Esophagus (tissue), 2 donors: ENCODE data around the gene ANKRD34A. TPM values are rescaled to one million over a fixed set of nuclear protein-coding genes. Genes with fewer than 3 reads are reported as not detected.

Experiments
- H3K27ac ChIP-seq, 2 donors: one replicate each; pipeline ENCODE4 v1.5.1; 2013; ENCODE audit warnings: low read depth in 2 of 2, mild to moderate bottlenecking in 2 of 2, inconsistent platforms in 1 of 2, low read length in 1 of 2, moderate library complexity in 1 of 2
- H3K27me3 ChIP-seq, 2 donors: one replicate each; pipeline ENCODE4 v1.6.1; 2013; ENCODE audit warnings: low read length in 2 of 2, control low read depth in 1 of 2, mild to moderate bottlenecking in 1 of 2; ENCODE audit not compliant: insufficient read depth in 2 of 2, control insufficient read depth in 1 of 2
- H3K36me3 ChIP-seq, 2 donors: one replicate each; pipeline ENCODE4 v1.6.1; 2013; ENCODE audit warnings: low read length in 1 of 2; ENCODE audit not compliant: control insufficient read depth in 2 of 2, insufficient read depth in 2 of 2
- H3K4me1 ChIP-seq, 2 donors: one replicate each; pipeline ENCODE4 v1.6.1; 2013; ENCODE audit warnings: low read length in 1 of 2; ENCODE audit not compliant: control insufficient read depth in 2 of 2, insufficient read depth in 2 of 2
- H3K4me3 ChIP-seq, 2 donors: one replicate each; pipeline ENCODE4 v1.5.1; 2013; ENCODE audit warnings: low read length in 2 of 2, mild to moderate bottlenecking in 2 of 2, low read depth in 1 of 2, moderate library complexity in 1 of 2
- H3K9me3 ChIP-seq, 2 donors: one replicate each; pipeline ENCODE4 v1.6.1; 2013; ENCODE audit warnings: mild to moderate bottlenecking in 2 of 2, low read depth in 1 of 2, low read length in 1 of 2, moderate library complexity in 1 of 2; ENCODE audit not compliant: control insufficient read depth in 2 of 2, insufficient read depth in 1 of 2
- WGBS, 2 donors: extraction: QIAGEN DNeasy Blood & Tissue Kit; methylation state at CpG; one replicate each; pipeline ENCODE4 v1.1.7; 2013; 5-methylcytosine and 5-hydroxymethylcytosine counted together
- polyA plus RNA-seq, 2 donors: library from polyadenylated mRNA; stranded (reverse); fragments of 200-250 nt; gene quantifications; one replicate each; pipeline ENCODE4 v1.2.3, GENCODE V29; 2013
- donor health status: healthy with polysubstance abuse.
- donor health status: Bipolar disorder and iron deficiency.

ANKRD34A gene
- polyA plus RNA-seq: under 1 TPM; 0.27 to 0.47 TPM

- H3K27me3 ChIP-seq: no peaks in the 10 kb centered on the region
- peaks cover 0 to 3% of the 10 kb centered on the region in 2 donors for H3K36me3 ChIP-seq
- WGBS, 2 donors: 0 to 1% methylated on average over 37 of the region's 37 CpGs
- peak within 1 kb of the TSS; percentile 88 to 98 for H3K27ac ChIP-seq
- no peaks in the 10 kb centered on the region for H3K9me3 ChIP-seq
- peak within 1 kb of the TSS; percentile 64 to 74 for H3K4me3 ChIP-seq
- H3K4me1 ChIP-seq: peaks cover 7 to 23% of the 10 kb centered on the region in 2 donors
Measured at GRCh38 chr1:145964328-145965118, at the start of gene ANKRD34A, which contains the start of gene POLR3GL. ANKRD34A (minus strand) TSS chr1:145964575; CDS start chr1:145961759, 2,816 bp downstream. POLR3GL (plus strand) TSS chr1:145964690; CDS start chr1:145974866, 10,176 bp downstream.

- Histone ChIP-seq H3K4me1 (no peaks in the 10 kb centered on the region), H3K36me3 (no peaks in the 10 kb centered on the region), H3K4me3 (no peak overlapping the region), H3K27me3 (no peaks in the 10 kb centered on the region), H3K27ac (no peak overlapping the region), H3K9me3 (no peaks in the 10 kb centered on the region)
- WGBS, 2 donors: 76 to 80% methylated on average over 6 of the region's 6 CpGs
Measured at GRCh38 chr1:146013559-146013922, 49.2 kb upstream of the ANKRD34A start.

DNA sequence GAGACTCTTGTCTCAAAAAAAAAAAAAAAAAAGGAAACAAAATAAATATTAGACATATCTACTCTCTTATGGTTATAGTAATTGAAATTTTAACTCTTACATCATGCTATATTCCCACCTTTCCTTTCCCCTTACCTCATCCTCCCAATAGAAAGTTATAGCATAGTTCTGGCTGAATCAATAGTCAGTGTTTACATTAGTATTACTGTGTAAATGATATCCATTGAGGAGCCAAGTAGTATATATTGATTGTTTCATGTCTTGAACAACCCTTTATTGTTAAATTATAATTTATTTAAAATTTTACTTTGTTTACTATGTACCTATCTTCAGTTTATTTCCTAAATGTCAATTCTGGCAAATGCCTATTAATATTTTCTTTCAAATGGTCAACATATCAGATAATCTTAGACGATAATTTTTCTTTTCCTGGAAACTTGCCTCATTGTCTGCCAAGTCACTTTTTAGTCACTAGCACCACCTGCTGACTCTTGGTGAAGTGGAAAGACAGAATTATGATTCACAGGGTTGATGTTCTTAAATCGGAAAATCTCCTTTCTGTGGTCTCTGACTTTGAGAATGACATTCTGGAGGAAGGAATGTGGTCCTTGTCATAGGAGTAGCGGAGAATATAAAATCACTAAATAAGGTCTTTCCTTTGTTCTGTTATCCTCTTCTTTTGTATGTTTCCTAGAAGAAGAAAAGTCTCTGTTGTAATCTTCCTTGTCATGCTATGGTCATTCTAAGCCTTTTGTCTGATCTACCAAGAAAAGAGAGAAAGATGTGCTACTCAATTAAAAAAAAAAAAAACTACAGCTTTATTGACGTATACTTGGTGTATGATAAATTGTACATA lies 48.6 kb upstream of the ANKRD34A start:
- no peaks in the 10 kb centered on the region for H3K4me1 ChIP-seq
- no peak overlapping the region for H3K4me3 ChIP-seq
- H3K36me3 ChIP-seq: no peaks in the 10 kb centered on the region
- 6 to 8% methylated on average over 4 of the region's 4 CpGs for WGBS, 2 donors
- H3K27me3 ChIP-seq: no peaks in the 10 kb centered on the region
- H3K27ac ChIP-seq: no peak overlapping the region
- H3K9me3 ChIP-seq: no peaks in the 10 kb centered on the region

- no peaks in the 10 kb centered on the region for H3K4me1 ChIP-seq
- no peaks in the 10 kb centered on the region for H3K36me3 ChIP-seq
- H3K9me3 ChIP-seq: no peaks in the 10 kb centered on the region
- H3K27ac ChIP-seq: peak overlapping the region; percentile 15 to 42
- 60 to 73% methylated on average over 8 of the region's 8 CpGs for WGBS, 2 donors
- no peak overlapping the region for H3K4me3 ChIP-seq
- H3K27me3 ChIP-seq: no peaks in the 10 kb centered on the region
Measured at GRCh38 chr1:146010126-146010738, 45.9 kb upstream of the ANKRD34A start.

GRCh38 chr1:146007489-146008133 lies 43.2 kb upstream of the ANKRD34A start:
- Histone ChIP-seq H3K9me3 (no peaks in the 10 kb centered on the region), H3K36me3 (no peaks in the 10 kb centered on the region), H3K4me3 (no peak overlapping the region), H3K27me3 (no peaks in the 10 kb centered on the region), H3K27ac (peak overlapping the region in 1 of 2 donors; percentile 49), H3K4me1 (no peaks in the 10 kb centered on the region)
- WGBS, 2 donors: 81 to 83% methylated on average over 8 of the region's 8 CpGs

- Histone ChIP-seq H3K27me3 (no peaks in the 10 kb centered on the region), H3K9me3 (no peaks in the 10 kb centered on the region), H3K36me3 (no peaks in the 10 kb centered on the region), H3K4me1 (peaks cover 0 to 3% of the 10 kb centered on the region in 2 donors), H3K27ac (peak overlapping the region in 1 of 2 donors; percentile 29), H3K4me3 (no peak overlapping the region)
- WGBS, 2 donors: 89 to 92% methylated on average over 2 of the region's 2 CpGs
Measured at GRCh38 chr1:146001709-146002108, 37.3 kb upstream of the ANKRD34A start.

GRCh38 chr1:145999321-146000024 lies 35.1 kb upstream of the ANKRD34A start:
- Histone ChIP-seq H3K4me3 (no peak overlapping the region), H3K27me3 (no peaks in the 10 kb centered on the region), H3K27ac (peak overlapping the region; percentile 91 to 94), H3K36me3 (peaks cover under 1 to 4% of the 10 kb centered on the region in 2 donors), H3K4me1 (peaks cover 0 to 3% of the 10 kb centered on the region in 2 donors), H3K9me3 (no peaks in the 10 kb centered on the region)
- 16% methylated on average over 5 of the region's 5 CpGs for WGBS, 2 donors

- 8 to 16% methylated on average over 3 of the region's 3 CpGs for WGBS, 2 donors
- Histone ChIP-seq H3K4me1 (peaks cover 0 to 3% of the 10 kb centered on the region in 2 donors), H3K36me3 (peaks cover 10 to 11% of the 10 kb centered on the region in 2 donors), H3K27me3 (no peaks in the 10 kb centered on the region), H3K9me3 (no peaks in the 10 kb centered on the region), H3K4me3 (peak overlapping the region; percentile 5 to 82), H3K27ac (peak overlapping the region; percentile 84 to 94)
Measured at GRCh38 chr1:145997718-145998023, 33.3 kb upstream of the ANKRD34A start.
